Activated naive CD8-positive, alpha-beta T cell treated with anti-CD3 and anti-CD28 coated beads, Interleukin-2, amount 50 U/mL, for 16 hours (primary cell): ENCODE measurements around the gene TPH2.

Experiments
- DNase-seq: peaks from one replicate; pipeline ENCODE4 v3.0.0-alpha.2; 2020; ENCODE audit warnings: low read depth, low spot score

The TPH2 gene

GRCh38 chr12:71958993-71959578, 20.4 kb downstream of the TPH2 start:
- DNase-seq, result no peak

GRCh38 chr12:71967211-71967610, 28.6 kb downstream of the TPH2 start:
- DNase-seq, result no peak

GRCh38 chr12:71969330-71969729, 30.7 kb downstream of the TPH2 start:
- no peak for DNase-seq

- DNase-seq, result no peak
Measured at GRCh38 chr12:71970031-71970430, 31.4 kb downstream of the TPH2 start.

- no peak for DNase-seq
Measured at GRCh38 chr12:71972441-71973074, 33.9 kb downstream of the TPH2 start.

GRCh38 chr12:71973687-71974086, 35.0 kb downstream of the TPH2 start:
- no peak for DNase-seq

GRCh38 chr12:71980538-71980937, 41.9 kb downstream of the TPH2 start:
- no peak for DNase-seq

GRCh38 chr12:71981149-71981548, 42.5 kb downstream of the TPH2 start:
- DNase-seq, result no peak

GRCh38 chr12:71994715-71995114, 56.1 kb downstream of the TPH2 start:
- no peak for DNase-seq

- DNase-seq, result no peak
Measured at GRCh38 chr12:71999795-72000194, 61.1 kb downstream of the TPH2 start.

- DNase-seq, result no peak
Measured at GRCh38 chr12:72000969-72001648, 62.5 kb downstream of the TPH2 start.

GRCh38 chr12:72006766-72007165, 68.1 kb downstream of the TPH2 start:
- no peak for DNase-seq

- DNase-seq, result no peak
Measured at GRCh38 chr12:72010356-72010755, 71.7 kb downstream of the TPH2 start.

GRCh38 chr12:72011374-72011773, 72.7 kb downstream of the TPH2 start:
- DNase-seq, result no peak

GRCh38 chr12:72012874-72013273, 74.2 kb downstream of the TPH2 start:
- DNase-seq, result no peak

- DNase-seq, result no peak
Measured at GRCh38 chr12:72015895-72016294, 77.2 kb downstream of the TPH2 start.

GRCh38 chr12:72017054-72017651, 78.5 kb downstream of the TPH2 start:
- peak; percentile 8 for DNase-seq

GRCh38 chr12:72018036-72018435, 79.4 kb downstream of the TPH2 start:
- DNase-seq, result no peak

- DNase-seq, result no peak
Measured at GRCh38 chr12:72024613-72025012, 86.0 kb downstream of the TPH2 start.

- no peak for DNase-seq
Measured at GRCh38 chr12:72025524-72025923, 86.9 kb downstream of the TPH2 start.

- DNase-seq, result no peak
Measured at GRCh38 chr12:72028966-72029365, 90.3 kb downstream of the TPH2 start.

- no peak for DNase-seq
Measured at GRCh38 chr12:72030277-72030676, 91.6 kb downstream of the TPH2 start.

- no peak for DNase-seq
Measured at GRCh38 chr12:72031066-72031465, 92.4 kb downstream of the TPH2 start.
